MM.1S (cell line): ENCODE measurements around the gene TRIM44.

Experiments used
- DNase-seq: peaks from one replicate; pipeline ENCODE4 v3.0.0-alpha.2; 2015
- H2AFZ ChIP-seq: fragments of 300-600 bp; sonication (generic); 2 replicates; pipeline ENCODE4 v1.6.0; 2016; ENCODE audit warnings: antibody characterized with exemption, low read length
- H3F3A ChIP-seq: fragments of 300-600 bp; sonication (generic); 2 replicates; pipeline ENCODE4 v1.6.1; 2016; ENCODE audit warnings: mild to moderate bottlenecking, antibody characterized with exemption, low read length, moderate library complexity, mixed read lengths; ENCODE audit not compliant: insufficient read depth
- H3K27ac ChIP-seq: fragments of 300-600 bp; sonication (generic); 2 replicates; pipeline ENCODE4 v1.5.1; 2016; ENCODE audit warnings: mild to moderate bottlenecking, low read length
- H3K27me3 ChIP-seq: fragments of 300-600 bp; sonication (generic); replicated peaks from 2 replicates; pipeline ENCODE4 v1.6.0; 2016; ENCODE audit warnings: low read length; ENCODE audit not compliant: insufficient read depth
- H3K36me3 ChIP-seq: fragments of 300-600 bp; sonication (generic); replicated peaks from 2 replicates; pipeline ENCODE4 v1.6.1; 2016; ENCODE audit warnings: mild to moderate bottlenecking, low read length, mixed read lengths; ENCODE audit not compliant: insufficient read depth
- H3K4me1 ChIP-seq: fragments of 300-600 bp; sonication (generic); 2 replicates; pipeline ENCODE4 v1.6.1; 2016; ENCODE audit warnings: low read length, mixed read lengths
- H3K4me2 ChIP-seq: fragments of 300-600 bp; sonication (generic); 2 replicates; pipeline ENCODE4 v1.6.0; 2016; ENCODE audit warnings: low read depth, low read length
- H3K4me3 ChIP-seq: fragments of 300-600 bp; sonication (generic); 2 replicates; pipeline ENCODE4 v1.5.1; 2016; ENCODE audit warnings: low read length, mixed read lengths
- H3K79me2 ChIP-seq: fragments of 300-600 bp; sonication (generic); 2 replicates; pipeline ENCODE4 v1.6.1; 2016; ENCODE audit warnings: mixed run types, low read length, mixed read lengths
- H3K9ac ChIP-seq: fragments of 300-600 bp; sonication (generic); 2 replicates; pipeline ENCODE4 v1.6.1; 2016; ENCODE audit warnings: low read length, mixed read lengths
- H3K9me2 ChIP-seq: fragments of 300-600 bp; sonication (generic); replicated peaks from 2 replicates; pipeline ENCODE4 v1.6.1; 2016; ENCODE audit warnings: mild to moderate bottlenecking, low read length, mixed read lengths; ENCODE audit not compliant: insufficient read depth
- H3K9me3 ChIP-seq: fragments of 300-600 bp; sonication (generic); replicated peaks from 2 replicates; pipeline ENCODE4 v1.6.1; 2016; ENCODE audit warnings: mild to moderate bottlenecking, low read length, mixed read lengths; ENCODE audit not compliant: insufficient read depth
- H4K20me1 ChIP-seq: fragments of 300-600 bp; sonication (generic); 2 replicates; pipeline ENCODE4 v1.6.1; 2016; ENCODE audit warnings: mild to moderate bottlenecking, low read length, moderate library complexity, mixed read lengths; ENCODE audit not compliant: insufficient read depth
- CTCF ChIP-seq: fragments of 300-600 bp; sonication (generic); IDR thresholded peaks from 2 replicates; pipeline ENCODE4 v1.5.1; 2016; ENCODE audit warnings: antibody characterized with exemption, low read length, mixed read lengths
- EZH2 ChIP-seq: fragments of 300-600 bp; sonication (generic); optimal IDR thresholded peaks from 2 replicates; pipeline ENCODE3; 2017; ENCODE audit warnings: low read depth, mild to moderate bottlenecking, antibody characterized with exemption, low read length, mixed read lengths
- EZH2phosphoT487 ChIP-seq: fragments of 300-600 bp; sonication (generic); IDR thresholded peaks from 2 replicates; pipeline ENCODE4 v1.6.1; 2018; ENCODE audit warnings: antibody characterized with exemption, low read length

Gene TRIM44

GRCh38 chr11:35783809-35784208, 121.2 kb downstream of the TRIM44 start:
- Histone ChIP-seq H3K4me1 (peaks cover 7% of the 10 kb centered on the region; the same call in 1 of the 2 replicates), H3F3A (no peaks in the 10 kb centered on the region), H3K4me3 (no peak overlapping the region), H3K27me3 (no peaks in the 10 kb centered on the region), H3K9me2 (no peaks in the 10 kb centered on the region), H4K20me1 (no peaks in the 10 kb centered on the region), H2AFZ (no peak overlapping the region), H3K79me2 (no peaks in the 10 kb centered on the region), H3K9ac (no peak overlapping the region), H3K36me3 (no peaks in the 10 kb centered on the region), H3K27ac (no peak overlapping the region), H3K9me3 (no peaks in the 10 kb centered on the region), H3K4me2 (no peak overlapping the region)
- TF ChIP-seq EZH2phosphoT487 = no peak
- no peak for DNase-seq

- H3K4me1 ChIP-seq = peaks cover 7% of the 10 kb centered on the region; the same call in 1 of the 2 replicates
- no peak overlapping the region for H2AFZ ChIP-seq
- DNase-seq = no peak
- H3K79me2 ChIP-seq = no peaks in the 10 kb centered on the region
- H3K9me3 ChIP-seq = no peaks in the 10 kb centered on the region
- no peaks in the 10 kb centered on the region for H3F3A ChIP-seq
- H3K27ac ChIP-seq = no peak overlapping the region
- no peaks in the 10 kb centered on the region for H4K20me1 ChIP-seq
- H3K4me2 ChIP-seq = no peak overlapping the region
- H3K9me2 ChIP-seq = no peaks in the 10 kb centered on the region
- no peak overlapping the region for H3K4me3 ChIP-seq
- no peak overlapping the region for H3K9ac ChIP-seq
- H3K27me3 ChIP-seq = no peaks in the 10 kb centered on the region
- H3K36me3 ChIP-seq = no peaks in the 10 kb centered on the region
- TF ChIP-seq EZH2phosphoT487 (no peak), EZH2 (no peak), CTCF (no peak)
Observed at GRCh38 chr11:35784699-35785098, 122.1 kb downstream of the TRIM44 start.

- H3K4me2 ChIP-seq = no peak overlapping the region
- no peak overlapping the region for H3K4me3 ChIP-seq
- TF ChIP-seq CTCF (no peak), EZH2 (no peak), EZH2phosphoT487 (no peak)
- no peak overlapping the region for H3K27ac ChIP-seq
- H3K36me3 ChIP-seq = no peaks in the 10 kb centered on the region
- H3K9me2 ChIP-seq = no peaks in the 10 kb centered on the region
- H3F3A ChIP-seq = no peaks in the 10 kb centered on the region
- no peaks in the 10 kb centered on the region for H4K20me1 ChIP-seq
- no peaks in the 10 kb centered on the region for H3K79me2 ChIP-seq
- peaks cover 7% of the 10 kb centered on the region; the same call in 1 of the 2 replicates for H3K4me1 ChIP-seq
- no peaks in the 10 kb centered on the region for H3K27me3 ChIP-seq
- no peak overlapping the region for H2AFZ ChIP-seq
- H3K9ac ChIP-seq = no peak overlapping the region
- no peak for DNase-seq
- no peaks in the 10 kb centered on the region for H3K9me3 ChIP-seq
Observed at GRCh38 chr11:35785287-35786167, 123.0 kb downstream of the TRIM44 start.

- no peak for TF ChIP-seq EZH2
- TF ChIP-seq EZH2phosphoT487 = no peak
- TF ChIP-seq CTCF = no peak
- H3K27ac ChIP-seq = no peak overlapping the region
- no peaks in the 10 kb centered on the region for H4K20me1 ChIP-seq
- no peaks in the 10 kb centered on the region for H3K36me3 ChIP-seq
- no peaks in the 10 kb centered on the region for H3K79me2 ChIP-seq
- no peaks in the 10 kb centered on the region for H3K27me3 ChIP-seq
- no peak for DNase-seq
- peaks cover 7% of the 10 kb centered on the region; the same call in 1 of the 2 replicates for H3K4me1 ChIP-seq
- H3K9me2 ChIP-seq = no peaks in the 10 kb centered on the region
- no peaks in the 10 kb centered on the region for H3K9me3 ChIP-seq
- no peaks in the 10 kb centered on the region for H3F3A ChIP-seq
- no peak overlapping the region for H3K4me3 ChIP-seq
- no peak overlapping the region for H3K9ac ChIP-seq
- H3K4me2 ChIP-seq = no peak overlapping the region
- H2AFZ ChIP-seq = no peak overlapping the region
Observed at GRCh38 chr11:35786188-35786587, 123.6 kb downstream of the TRIM44 start.
